GM12892 (cell line): Measurements from ENCODE around the gene JPH3.

Source experiments
- DNase-seq: peaks from one replicate; pipeline ENCODE4 v3.0.0; 2011; ENCODE audit not compliant: insufficient read length
- FAIRE-seq: peaks from 2 replicates; lab custom pipeline; 2011; peaks lifted over from hg19 to GRCh38; lab: Jason Lieb, UNC
- POLR2A ChIP-seq: IDR thresholded peaks from 2 replicates; pipeline ENCODE4 v1.6.1; 2011; ENCODE audit warnings: low read depth, low read length, control low read depth
- POLR2AphosphoS5 ChIP-seq: IDR thresholded peaks from 2 replicates; pipeline ENCODE4 v1.6.1; 2011; ENCODE audit warnings: low read depth, low read length, control low read depth
- TAF1 ChIP-seq: IDR thresholded peaks from 2 replicates; pipeline ENCODE4 v1.6.1; 2011; ENCODE audit warnings: low read depth, mild to moderate bottlenecking, control low read depth, low read length, borderline replicate concordance

Gene JPH3

DNA sequence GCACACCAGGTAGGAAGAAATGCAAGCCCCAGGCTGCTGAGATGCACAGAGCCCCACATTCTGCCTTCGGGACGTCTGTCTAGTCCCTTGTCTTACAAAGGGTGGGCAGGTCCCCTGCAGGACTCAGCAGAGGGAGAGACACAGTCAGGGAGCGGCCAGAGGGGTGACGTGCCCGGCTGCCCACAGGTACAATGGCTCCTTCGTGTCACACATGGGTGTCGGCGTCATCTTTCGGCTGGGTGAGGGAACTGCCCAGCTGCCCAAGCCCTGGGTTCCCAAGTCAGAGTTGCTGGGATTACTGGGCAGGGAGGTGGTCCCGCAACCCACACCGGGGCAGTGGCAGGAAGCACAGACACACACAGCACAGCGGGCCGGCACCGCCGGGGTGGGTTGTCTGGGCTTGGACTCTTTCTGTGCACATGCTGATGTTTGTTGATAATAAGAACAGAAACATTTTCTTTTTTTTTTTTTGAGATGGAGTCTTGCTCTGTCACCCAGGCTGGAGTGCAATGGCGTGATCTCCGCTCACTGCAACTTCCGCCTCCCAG lies 80.6 kb downstream of the JPH3 start:
- DNase-seq (no peak), FAIRE-seq (no peak)
- TF ChIP-seq TAF1 (no peak), POLR2AphosphoS5 (no peak), POLR2A (no peak)

DNA sequence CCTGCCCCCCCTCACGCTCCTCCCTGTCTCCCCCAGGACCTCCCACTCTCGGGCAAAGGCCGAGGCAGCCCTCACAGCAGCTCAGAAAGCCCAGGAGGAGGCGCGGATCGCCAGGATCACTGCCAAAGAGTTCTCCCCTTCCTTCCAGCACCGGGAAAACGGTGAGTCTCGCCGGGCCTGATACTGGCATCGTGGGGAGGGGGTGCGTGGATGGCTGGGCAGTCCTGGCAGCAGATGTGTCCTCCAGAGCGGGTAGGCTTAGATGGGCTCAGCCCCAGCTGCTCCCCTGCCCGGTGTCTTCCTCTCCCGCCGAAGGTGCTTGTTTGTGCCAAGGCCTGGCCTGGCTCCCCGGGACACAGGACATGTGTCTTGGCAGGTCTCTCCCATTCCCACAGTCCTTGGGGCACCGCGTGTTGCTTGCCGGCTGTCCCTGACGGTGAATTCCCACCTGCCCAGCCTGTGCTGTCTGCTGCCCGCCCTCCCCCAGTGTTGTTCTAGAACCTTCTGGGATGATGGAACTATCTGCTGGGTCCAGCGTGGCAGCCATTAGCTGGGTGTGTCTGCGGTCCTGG lies 81.9 kb downstream of the JPH3 start:
- DNase-seq (no peak), FAIRE-seq (no peak)
- TF ChIP-seq POLR2AphosphoS5, result no peak
- TF ChIP-seq POLR2A, result no peak

DNA sequence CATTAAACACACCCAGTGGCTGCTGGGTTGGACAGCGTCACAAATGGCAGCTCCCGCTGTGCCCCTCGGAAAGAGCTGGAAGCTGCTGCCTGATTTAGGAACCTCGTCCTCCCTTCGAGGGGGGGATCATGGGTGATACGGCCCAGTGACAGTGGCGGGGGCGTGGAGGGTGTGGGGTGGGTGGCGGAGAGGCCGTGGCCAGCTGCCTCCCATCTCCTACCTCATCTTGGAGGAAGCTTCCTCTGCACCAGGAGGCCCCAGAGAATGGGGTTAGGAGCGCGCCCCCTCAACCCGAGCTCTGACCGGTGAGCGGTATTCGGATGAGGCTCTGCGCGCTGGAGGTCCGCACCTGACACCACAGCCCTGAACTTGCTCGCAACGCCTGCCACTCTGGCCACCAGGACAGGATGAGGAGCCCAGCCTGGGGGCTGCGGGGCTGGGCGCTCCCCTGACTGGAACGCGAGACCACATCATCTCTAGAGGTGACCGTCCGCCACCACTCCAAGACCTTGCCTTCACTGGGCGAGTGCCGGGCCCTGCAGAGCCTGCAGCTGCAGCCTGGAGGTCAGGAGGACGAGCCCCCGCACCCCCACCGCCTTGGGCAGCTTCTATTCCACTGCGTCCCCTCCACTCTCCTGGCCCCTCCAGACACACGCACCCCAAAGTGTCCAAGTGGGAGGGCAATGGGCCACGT lies 82.5 kb downstream of the JPH3 start:
- TF ChIP-seq TAF1, result no peak
- TF ChIP-seq POLR2AphosphoS5, result no peak
- TF ChIP-seq POLR2A, result no peak
- FAIRE-seq (no peak), DNase-seq (no peak)

DNA sequence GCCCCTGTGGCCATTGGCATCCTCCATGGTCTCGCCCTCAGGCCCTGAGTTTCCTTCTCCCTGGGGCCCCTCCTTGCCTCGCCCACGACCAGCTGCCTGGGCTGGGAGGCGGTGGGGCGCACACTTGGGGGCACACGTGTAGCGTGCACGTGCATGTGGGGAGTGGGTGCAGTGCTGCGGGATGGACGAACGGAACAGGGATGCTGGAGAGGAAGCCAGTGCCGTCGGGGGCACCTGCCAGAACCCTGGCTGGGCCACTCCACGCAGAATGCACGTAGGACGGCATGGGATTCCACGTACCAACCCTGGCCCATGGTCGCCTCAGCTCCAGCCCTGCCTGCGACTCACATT lies 83.1 kb downstream of the JPH3 start:
- FAIRE-seq (no peak), DNase-seq (no peak)
- TF ChIP-seq TAF1 (no peak), POLR2A (no peak), POLR2AphosphoS5 (no peak)

DNA sequence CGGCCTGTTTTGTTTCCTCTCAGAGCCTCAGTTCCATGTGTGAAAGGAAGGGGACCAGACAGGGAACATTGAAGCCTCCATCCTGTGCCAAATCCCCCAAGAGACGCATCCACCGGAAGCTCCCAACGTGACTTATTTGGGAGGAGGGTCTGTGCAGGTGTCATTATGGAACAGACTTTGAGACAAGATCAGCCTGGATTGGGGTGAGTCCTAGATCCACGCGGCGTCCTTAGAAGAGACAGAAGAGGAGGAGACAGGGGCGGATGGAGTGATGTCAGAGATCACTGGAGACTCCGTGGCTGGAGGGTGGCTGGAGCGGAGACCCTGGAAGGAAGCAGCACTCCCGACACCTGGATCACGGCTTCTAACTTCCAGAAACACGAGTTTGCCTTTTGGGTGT lies 83.5 kb downstream of the JPH3 start:
- no peak for FAIRE-seq
- TF ChIP-seq POLR2AphosphoS5, result no peak
- no peak for DNase-seq

DNA sequence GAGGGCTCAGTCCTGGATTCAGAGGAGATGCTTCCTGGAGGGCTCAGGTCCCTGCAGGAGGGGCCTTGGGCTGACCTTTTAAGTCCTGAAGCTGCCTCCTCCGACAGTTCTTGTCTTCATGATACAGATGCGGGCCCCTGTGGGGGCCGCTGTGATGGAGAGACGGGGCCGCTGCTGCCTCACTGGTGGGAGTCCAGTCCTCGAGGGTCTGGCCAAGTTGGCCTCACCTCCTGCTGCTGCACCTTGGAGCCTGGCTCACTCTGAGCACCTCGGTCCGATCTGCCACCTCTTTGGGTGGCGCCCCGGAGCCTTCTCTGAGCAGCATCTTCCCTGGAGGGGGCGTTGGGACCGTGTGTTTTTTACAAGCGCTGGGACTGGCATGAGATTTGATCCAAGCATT lies 84.4 kb downstream of the JPH3 start:
- FAIRE-seq (no peak), DNase-seq (no peak)
- no peak for TF ChIP-seq TAF1
- TF ChIP-seq POLR2AphosphoS5, result no peak
- no peak for TF ChIP-seq POLR2A

DNA sequence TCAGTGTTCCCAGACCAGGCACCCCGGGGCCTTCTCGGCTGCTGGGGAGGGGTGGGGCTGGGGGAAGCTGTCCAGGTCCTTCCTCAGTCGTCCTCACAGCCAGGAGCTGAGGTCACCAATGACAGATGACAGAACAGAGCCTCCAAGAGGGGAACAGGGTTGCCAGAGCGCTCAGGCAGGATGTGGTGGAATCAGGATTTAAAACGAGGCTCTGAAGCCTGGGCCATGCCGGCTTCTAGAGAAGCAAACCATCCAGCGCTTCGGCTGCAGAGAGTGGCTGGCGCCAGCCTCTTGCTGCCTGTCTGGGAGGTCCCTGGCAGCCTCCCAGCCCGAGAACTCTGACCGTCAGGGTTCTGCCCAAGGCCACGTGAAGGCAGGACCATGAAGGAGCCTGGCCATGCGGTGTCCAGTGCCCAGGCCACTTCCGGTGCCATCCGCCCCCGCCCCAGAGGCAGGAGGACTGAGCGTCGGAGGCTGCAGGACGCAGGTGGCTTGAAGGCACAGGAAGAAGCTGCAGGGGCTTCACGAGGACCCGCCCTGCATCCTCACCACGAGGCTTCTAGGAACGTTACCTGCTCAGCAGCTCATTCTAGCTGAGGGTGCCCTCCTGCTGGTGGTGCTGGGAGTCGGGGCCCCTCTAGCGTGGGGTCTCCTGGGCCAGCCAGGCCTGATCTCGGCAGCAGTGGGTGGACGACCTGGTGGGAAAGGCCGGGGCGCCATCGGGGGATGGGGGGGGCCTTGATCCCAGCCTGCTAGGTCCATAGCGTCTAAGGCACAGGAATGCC lies 85.0 kb downstream of the JPH3 start:
- FAIRE-seq (no peak), DNase-seq (no peak)
- TF ChIP-seq TAF1 (no peak), POLR2AphosphoS5 (no peak), POLR2A (no peak)

DNA sequence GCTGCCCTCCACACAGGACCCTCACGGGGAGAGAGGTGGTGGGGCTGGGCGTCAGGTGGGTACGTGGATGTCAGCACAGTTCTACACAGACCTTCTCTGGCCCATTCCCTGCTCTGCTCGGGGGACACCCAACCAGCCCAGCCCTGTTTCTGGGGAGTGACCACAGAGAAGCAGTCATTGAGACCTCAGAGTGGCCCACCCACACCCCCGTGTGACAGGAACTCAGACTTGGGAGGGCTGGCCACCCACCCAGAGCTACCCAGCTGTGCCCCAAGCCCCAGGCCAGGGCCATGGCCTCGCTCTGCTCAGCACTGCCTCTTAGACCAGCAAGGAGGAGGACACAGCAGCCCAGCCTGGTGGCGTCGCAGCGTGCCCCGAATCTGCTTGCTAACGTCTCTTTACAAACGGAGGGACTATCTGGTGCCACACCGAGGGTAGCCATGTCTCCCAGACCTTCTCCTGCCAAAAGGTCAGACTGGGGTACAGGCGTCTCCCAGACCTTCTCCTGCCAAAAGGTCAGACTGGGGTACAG lies 85.8 kb downstream of the JPH3 start:
- TF ChIP-seq POLR2A, result no peak
- DNase-seq (no peak), FAIRE-seq (no peak)

DNA sequence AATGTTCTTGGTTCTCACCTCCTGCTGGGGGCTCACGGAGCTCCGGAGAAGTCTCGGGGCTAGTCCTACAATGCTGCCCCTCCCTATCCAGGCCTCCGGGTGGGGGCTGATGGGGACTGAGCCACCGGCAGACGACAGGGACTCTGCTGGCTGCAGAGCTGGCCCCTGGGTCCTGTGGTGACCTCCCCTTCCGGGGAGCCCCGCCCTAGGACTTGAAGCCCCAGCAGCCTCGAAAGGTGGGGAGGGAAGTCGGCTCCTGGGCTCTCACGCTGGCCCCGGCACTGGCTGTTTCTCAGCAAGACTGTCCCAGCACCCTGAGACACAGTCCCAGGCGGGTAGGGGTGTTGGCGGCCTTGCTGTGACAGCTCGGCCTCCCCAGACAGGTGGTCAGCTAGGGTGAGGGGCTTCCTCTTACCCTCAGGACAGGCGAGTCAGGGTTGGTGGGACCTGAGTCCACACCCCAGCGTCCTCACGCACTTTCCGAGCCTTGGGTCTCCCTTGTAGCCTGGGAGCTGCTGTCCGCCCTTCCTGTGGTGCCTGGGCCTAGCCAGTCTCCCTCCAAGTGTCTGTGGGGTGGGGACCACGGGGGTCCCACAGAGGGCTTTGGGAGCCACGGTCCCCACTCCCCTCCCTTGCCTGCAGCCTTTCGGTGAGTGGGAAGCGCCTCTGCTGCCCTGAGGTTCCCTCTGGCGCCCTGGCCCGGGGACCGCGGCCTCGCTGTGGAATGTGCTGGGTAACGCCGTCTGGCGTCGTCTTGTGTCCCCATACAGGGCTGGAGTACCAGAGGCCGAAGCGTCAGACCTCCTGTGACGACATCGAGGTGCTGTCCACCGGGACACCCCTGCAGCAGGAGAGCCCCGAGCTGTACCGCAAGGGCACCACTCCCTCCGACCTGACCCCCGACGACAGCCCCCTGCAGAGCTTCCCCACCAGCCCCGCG lies 86.8 kb downstream of the JPH3 start:
- DNase-seq, result no peak
- no peak for FAIRE-seq
- no peak for TF ChIP-seq POLR2A
- TF ChIP-seq POLR2AphosphoS5, result no peak
- TF ChIP-seq TAF1, result no peak

DNA sequence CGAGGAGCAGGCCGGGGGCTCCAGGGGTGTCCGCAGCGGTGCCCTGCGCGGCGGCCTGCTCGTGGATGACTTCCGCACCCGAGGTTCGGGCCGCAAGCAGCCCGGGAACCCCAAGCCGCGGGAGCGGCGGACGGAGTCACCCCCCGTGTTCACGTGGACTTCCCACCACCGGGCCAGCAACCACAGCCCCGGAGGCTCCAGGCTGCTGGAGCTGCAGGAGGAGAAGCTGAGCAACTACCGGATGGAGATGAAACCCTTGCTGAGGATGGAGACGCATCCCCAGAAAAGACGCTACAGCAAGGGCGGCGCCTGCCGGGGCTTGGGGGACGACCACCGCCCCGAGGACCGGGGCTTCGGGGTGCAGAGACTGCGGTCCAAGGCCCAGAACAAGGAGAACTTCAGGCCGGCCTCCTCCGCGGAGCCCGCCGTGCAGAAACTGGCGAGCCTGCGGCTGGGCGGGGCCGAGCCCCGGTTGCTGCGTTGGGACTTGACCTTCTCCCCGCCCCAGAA lies 87.7 kb downstream of the JPH3 start:
- DNase-seq (no peak), FAIRE-seq (no peak)
- no peak for TF ChIP-seq TAF1
- TF ChIP-seq POLR2AphosphoS5, result no peak
- TF ChIP-seq POLR2A, result no peak

DNA sequence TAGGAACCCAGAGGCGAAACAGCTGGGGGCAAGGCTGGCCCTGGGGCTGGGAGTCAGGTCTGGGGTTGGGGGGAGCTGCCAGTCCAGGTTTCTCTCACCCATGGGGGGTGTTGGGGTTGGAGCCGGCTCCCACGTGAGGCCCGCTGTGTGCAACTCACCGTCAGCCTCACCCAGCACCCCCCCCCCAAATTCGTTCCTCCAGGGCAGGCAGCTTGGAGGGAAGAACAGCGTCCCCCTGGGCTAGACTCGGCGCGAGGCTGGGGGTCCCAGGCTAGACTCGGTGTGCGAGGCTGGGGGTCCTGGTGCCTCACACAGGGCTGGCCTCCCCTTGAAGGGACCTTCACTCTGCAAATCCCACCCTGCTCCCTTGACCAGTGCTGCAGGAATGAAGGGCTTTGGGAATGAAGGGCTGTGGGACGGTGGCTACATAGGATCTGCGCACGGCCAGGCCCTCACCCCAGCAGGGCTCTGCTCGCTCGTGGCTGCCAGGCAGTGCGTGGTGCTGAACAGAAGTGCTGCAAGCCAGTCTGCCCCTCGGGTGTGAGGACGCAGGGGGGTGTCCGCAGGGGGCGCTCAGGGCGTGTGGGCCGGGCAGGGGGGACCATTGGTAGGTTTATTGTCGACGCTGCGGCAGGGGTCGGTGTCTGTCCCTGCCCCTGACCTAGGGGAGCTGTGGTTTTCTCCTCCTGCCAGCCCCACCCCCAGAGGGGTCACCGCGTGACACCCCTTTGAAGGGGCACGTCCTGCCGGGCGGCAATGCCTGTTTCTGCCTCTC lies 88.8 kb downstream of the JPH3 start:
- DNase-seq, result no peak
- no peak for FAIRE-seq
- TF ChIP-seq TAF1, result no peak
- no peak for TF ChIP-seq POLR2AphosphoS5
- TF ChIP-seq POLR2A, result no peak
